Mucosa of gallbladder (tissue), 1 donor: ENCODE measurements around the gene FLT3. TPM values are rescaled to one million over a fixed set of nuclear protein-coding genes. Genes with fewer than 3 reads are reported as not detected.
A peak's percentile ranks its signal among the peaks of the same experiment; 100 is the strongest.

Experiments used
- DNase-seq: peaks from one replicate; pipeline ENCODE4 v3.0.0-alpha.2; 2020; ENCODE audit warnings: low spot score
- total RNA-seq: library from RNA; stranded (reverse); gene quantifications from one replicate; pipeline ENCODE4 v1.2.1, GENCODE V29; 2021
- donor health status: DM: no; HTN: no; CAD: no.

FLT3 gene
- total RNA-seq, 1 donor from 2014 or later, result 0.60 TPM

GRCh38 chr13:28001837-28002473, 98.4 kb downstream of the FLT3 start:
- DNase-seq, result no peak

GRCh38 chr13:28001049-28001448, 99.3 kb downstream of the FLT3 start:
- no peak for DNase-seq

GRCh38 chr13:28000567-28000966, 99.8 kb downstream of the FLT3 start:
- no peak for DNase-seq

- peak; percentile 34 for DNase-seq
Measured at GRCh38 chr13:27997904-27998522, 102.4 kb downstream of the FLT3 start.

GRCh38 chr13:27991881-27992280, 108.5 kb downstream of the FLT3 start:
- no peak for DNase-seq

- DNase-seq, result no peak
Measured at GRCh38 chr13:27988520-27988919, 111.9 kb downstream of the FLT3 start, which contains the start of gene URAD. TSS of gene URAD (minus strand) at chr13:27988693. CDS start at chr13:27988637, 56 bp downstream.

- DNase-seq, result no peak
Measured at GRCh38 chr13:27985600-27985999, 114.8 kb downstream of the FLT3 start.

GRCh38 chr13:27982361-27982760, 118.0 kb downstream of the FLT3 start:
- DNase-seq, result no peak

GRCh38 chr13:27981006-27981708, 119.2 kb downstream of the FLT3 start:
- DNase-seq, result no peak

- no peak for DNase-seq
Measured at GRCh38 chr13:27980280-27980998, 119.9 kb downstream of the FLT3 start.

GRCh38 chr13:27979765-27980279, 120.6 kb downstream of the FLT3 start:
- no peak for DNase-seq

GRCh38 chr13:27979001-27979643, 121.3 kb downstream of the FLT3 start:
- no peak for DNase-seq

- DNase-seq, result no peak
Measured at GRCh38 chr13:27978301-27978968, 121.9 kb downstream of the FLT3 start.

DNA sequence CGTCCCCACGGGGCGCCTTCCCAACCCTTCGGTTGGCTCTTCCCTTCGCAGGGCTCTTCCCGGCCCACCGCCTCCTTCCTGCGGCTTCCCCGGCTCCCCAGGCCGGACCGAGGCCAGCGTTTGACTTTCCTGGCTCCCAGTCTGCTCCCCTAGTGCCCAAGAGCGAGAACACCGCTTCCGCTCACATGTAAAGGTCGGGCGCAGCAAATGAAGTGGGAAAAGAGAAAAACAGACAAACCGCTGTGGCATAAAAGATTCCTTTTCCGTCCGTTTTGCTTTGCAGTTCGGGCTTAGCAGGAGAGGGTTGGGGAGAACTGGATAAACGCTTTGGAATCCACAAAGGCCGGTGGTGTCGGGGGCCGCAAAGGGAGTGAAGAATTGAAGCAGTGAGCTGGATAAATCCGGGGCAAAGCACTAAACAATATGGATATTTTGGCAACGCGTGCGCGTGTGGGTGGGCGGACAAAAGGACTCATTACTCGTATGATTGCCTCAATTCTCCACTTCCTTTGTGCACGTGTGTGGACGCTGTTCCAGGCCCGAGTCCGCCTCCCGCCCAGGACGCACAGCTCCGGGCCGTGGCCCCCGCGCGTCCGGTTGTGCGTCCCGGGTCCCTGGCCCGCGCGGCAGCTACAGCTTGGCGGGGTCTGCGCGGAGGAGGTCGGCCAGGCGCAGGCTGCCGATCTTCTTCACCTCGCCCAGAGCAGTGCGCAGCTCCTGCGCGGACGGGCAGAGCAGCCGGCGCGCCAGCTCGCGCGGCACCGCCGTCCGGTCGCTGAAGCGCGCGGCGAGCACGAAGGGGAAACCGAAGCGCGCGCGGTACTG, 122.7 kb downstream of the FLT3 start:
- DNase-seq, result no peak

- no peak for DNase-seq
Measured at GRCh38 chr13:27976362-27977091, 123.8 kb downstream of the FLT3 start.

DNA sequence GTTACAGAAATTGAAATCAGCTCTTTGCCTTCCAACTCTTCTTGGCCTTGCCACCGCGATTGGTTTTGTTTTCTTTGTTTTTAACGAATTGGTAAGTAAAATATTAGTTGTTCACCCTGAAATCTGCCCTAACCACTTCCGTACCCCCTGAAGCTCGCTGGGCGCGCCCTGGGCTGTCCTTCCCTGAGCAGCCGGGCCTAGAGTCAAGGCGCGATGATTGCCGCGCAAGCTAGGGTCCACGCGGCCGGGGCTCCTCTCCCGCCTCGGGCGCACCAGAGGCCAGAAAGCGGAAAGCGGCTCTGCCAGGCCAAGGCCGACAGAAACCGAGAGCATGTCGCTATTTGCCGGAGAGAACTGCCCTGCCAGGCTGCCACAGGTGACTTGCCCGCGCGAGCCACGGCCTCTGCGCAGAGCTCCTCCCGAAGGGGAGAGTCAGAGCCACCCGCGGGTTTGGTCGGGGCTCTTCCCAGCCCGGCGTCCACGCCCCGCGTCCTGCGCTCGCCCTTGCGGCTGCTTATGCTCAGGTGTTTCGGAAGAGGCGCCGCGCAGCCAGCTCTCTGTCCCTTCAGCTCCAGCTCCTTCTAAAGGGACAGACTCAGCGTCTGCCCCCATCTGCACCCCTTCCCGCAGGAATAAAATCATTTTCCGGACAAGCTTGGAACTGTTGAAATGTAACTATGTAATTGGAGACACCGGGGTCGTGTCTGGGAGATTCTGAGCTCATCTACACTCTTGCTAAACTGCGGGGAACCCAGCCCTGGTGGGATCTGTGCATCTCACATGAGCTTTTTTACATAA, 124.6 kb downstream of the FLT3 start:
- no peak for DNase-seq

- no peak for DNase-seq
Measured at GRCh38 chr13:27973961-27974662, 126.3 kb downstream of the FLT3 start.

DNA sequence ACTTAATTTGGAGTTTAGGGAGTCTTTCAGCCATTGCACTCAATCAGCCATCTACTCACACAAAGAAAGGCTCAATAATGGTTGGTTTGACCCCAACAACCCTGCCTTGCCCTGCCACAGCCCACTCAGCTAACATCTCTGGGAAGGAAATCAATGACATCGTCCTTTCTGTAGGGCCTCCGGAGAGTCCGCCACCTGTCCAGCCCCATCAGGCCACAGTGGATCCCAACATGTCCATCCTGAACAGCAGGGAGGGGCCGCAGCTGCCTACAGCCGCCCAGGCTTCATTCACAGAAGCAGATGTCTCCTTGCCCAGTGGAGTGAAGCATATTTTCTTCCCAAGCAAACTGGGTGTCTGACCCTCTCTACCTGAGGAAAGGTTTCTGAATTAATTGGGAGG, 127.1 kb downstream of the FLT3 start:
- DNase-seq, result no peak
